ENCODE measurements around the gene CEP41. TPM values are rescaled to one million over a fixed set of nuclear protein-coding genes. Genes with fewer than 3 reads are reported as not detected.

Gene CEP41
- total RNA-seq, 4 donors from 2014 or later = 1.9 to 6.8 (median 3.2) TPM

DNA sequence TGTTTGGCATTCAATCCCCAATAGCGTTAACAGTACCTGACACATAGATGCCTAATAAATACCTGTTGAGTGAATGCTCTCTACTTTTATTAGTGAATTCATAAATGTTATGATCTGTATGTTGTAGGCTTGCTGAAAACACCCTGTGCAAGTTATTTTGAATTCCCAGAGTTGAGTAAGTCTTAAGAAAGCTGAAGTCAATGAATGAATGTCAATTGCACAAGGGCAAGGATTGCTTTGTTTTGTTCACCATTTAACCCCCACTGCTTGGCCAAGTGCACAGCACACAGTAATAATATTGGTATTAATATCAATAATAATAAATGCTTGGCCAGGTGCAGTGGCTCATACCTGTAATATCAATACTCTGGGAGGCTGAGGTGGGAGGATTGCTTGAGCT is 50.3 kb downstream of the CEP41 start:
- no peaks in the 10 kb centered on the region for H3K27me3 ChIP-seq
- TF ChIP-seq POLR2A (IDR thresholded peaks at IDR 0.05) = no peak
- TF ChIP-seq, protein P1, sequence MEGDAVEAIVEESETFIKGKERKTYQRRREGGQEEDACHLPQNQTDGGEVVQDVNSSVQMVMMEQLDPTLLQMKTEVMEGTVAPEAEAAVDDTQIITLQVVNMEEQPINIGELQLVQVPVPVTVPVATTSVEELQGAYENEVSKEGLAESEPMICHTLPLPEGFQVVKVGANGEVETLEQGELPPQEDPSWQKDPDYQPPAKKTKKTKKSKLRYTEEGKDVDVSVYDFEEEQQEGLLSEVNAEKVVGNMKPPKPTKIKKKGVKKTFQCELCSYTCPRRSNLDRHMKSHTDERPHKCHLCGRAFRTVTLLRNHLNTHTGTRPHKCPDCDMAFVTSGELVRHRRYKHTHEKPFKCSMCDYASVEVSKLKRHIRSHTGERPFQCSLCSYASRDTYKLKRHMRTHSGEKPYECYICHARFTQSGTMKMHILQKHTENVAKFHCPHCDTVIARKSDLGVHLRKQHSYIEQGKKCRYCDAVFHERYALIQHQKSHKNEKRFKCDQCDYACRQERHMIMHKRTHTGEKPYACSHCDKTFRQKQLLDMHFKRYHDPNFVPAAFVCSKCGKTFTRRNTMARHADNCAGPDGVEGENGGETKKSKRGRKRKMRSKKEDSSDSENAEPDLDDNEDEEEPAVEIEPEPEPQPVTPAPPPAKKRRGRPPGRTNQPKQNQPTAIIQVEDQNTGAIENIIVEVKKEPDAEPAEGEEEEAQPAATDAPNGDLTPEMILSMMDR (IDR thresholded peaks at IDR 0.05) = no peak
- H3K4me1 ChIP-seq = no peaks in the 10 kb centered on the region
- intact Hi-C loops (cut with DNase I) = no loop called here
- H3K9me3 ChIP-seq = no peaks in the 10 kb centered on the region
- DNase-seq = no peak
- no peak overlapping the region for H3K27ac ChIP-seq
- WGBS, 2 donors = 89 to 95% methylated on average over 1 of the region's 1 CpG
- H3K36me3 ChIP-seq = no peaks in the 10 kb centered on the region
- no peak overlapping the region for H3K4me3 ChIP-seq

DNA sequence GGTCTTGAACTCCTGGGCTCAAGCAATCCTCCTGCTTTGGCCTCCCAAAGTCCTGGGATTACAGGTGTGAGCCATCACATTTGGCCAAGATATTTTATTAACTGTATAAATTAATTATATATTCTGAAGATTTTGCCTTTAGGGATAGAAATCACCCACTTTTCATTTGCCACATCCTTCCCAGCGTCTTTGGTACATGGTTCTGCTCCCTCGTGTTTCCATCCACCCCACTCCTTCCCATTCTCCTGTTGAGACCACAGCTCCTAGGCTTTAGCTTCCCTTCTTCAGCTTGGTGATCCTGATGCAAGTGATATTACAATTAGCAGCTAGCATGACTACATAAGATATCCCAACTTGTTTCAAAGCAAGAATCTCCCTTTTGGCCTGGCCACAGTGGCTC is 52.1 kb downstream of the CEP41 start:
- H3K9me3 ChIP-seq = no peaks in the 10 kb centered on the region
- no peak overlapping the region for H3K4me3 ChIP-seq
- TF ChIP-seq, protein P1 (IDR thresholded peaks at IDR 0.05) = no peak
- TF ChIP-seq POLR2A (IDR thresholded peaks at IDR 0.05) = no peak
- no peaks in the 10 kb centered on the region for H3K36me3 ChIP-seq
- no peak overlapping the region for H3K27ac ChIP-seq
- WGBS, 2 donors = 69 to 94% methylated on average over 2 of the region's 2 CpGs
- DNase-seq = no peak
- intact Hi-C loops (cut with DNase I) = no loop called here
- H3K27me3 ChIP-seq = no peaks in the 10 kb centered on the region
- H3K4me1 ChIP-seq = no peaks in the 10 kb centered on the region

DNA sequence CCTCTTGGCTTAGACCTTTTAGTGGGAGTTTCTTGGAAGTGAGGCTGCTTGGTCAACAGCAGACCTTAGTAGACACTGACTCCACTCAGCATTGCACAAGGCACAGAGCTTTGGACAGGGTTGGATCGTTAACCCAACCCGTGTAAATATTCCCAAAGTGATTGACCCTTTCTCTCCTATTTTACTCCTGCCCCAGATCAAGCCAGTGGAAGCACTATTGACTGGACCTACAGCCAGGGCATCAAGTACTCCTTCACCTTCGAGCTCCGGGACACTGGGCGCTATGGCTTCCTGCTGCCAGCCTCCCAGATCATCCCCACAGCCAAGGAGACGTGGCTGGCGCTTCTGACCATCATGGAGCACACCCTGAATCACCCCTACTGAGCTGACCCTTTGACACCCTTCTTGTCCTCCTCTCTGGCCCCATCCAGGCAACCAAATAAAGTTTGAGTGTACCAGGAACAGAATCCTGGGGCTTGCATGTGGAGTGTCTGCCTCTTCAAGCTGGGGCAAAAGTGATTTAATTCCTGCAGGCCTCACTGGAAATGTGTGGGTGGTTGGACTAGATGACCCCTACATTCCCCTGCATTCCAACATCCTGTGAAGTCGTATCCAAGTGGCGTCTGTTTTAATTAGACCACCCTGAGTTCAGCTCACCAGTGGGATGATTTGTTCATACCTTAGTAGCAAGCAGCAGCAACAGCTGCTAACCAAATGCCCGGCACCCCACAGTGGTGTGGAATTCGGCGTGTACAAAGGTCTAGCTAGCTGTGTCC is 53.0 kb downstream of the CEP41 start:
- Histone ChIP-seq H3K36me3 (no peaks in the 10 kb centered on the region), H3K27me3 (no peaks in the 10 kb centered on the region), H3K4me3 (no peak overlapping the region), H3K27ac (no peak overlapping the region), H3K4me1 (no peaks in the 10 kb centered on the region), H3K9me3 (no peaks in the 10 kb centered on the region)
- no peak for DNase-seq
- intact Hi-C loops (cut with DNase I) = no loop called here
- WGBS, 2 donors = 90 to 91% methylated on average over 9 of the region's 12 CpGs
- TF ChIP-seq POLR2A (IDR thresholded peaks at IDR 0.05) = no peak
- TF ChIP-seq, protein P1 (IDR thresholded peaks at IDR 0.05) = no peak

DNA sequence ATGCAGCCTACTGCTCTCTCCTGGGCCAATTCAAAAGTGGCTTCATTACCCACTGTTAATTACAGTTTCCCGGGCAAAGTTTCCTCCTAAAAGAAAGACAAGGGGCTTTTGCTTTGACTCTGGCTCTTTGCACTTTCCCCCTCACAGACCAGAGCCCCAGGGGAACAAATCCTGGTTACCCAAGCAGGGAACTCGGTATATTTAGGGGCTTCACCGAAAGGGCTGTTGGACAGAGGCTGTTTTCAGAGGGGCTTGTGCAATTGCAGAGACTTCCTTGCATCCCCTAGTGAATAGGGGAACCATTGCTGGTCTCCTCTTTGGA is 53.5 kb downstream of the CEP41 start:
- DNase-seq = no peak
- intact Hi-C loops (cut with DNase I) = no loop called here
- Histone ChIP-seq H3K36me3 (no peaks in the 10 kb centered on the region), H3K27ac (no peak overlapping the region), H3K9me3 (no peaks in the 10 kb centered on the region), H3K4me1 (no peaks in the 10 kb centered on the region), H3K27me3 (no peaks in the 10 kb centered on the region), H3K4me3 (no peak overlapping the region)
- TF ChIP-seq, protein P1 (IDR thresholded peaks at IDR 0.05) = no peak
- no peak for TF ChIP-seq POLR2A (IDR thresholded peaks at IDR 0.05)
- 90 to 100% methylated on average over 1 to 3 of the region's 3 CpGs for WGBS, 2 donors

DNA sequence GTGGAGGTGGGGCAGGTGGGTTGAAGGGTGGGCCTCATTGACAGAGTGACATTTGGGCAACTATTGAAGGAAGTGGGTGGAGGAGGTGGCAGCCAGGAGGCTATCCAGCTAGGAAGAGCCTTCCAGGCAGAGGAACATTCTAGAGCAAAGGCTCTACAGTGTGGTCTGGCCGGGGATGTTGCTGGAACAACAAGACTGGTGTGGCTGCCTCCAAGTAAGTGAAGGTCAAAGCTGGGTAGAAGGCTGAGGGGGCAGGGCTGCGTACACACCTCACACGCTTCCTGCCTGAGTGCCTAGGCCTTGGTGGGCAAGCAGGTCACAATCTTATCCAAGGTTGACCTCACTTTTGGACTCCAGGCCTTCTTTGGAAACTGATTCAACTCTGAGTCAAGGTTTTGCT is 53.9 kb downstream of the CEP41 start:
- Histone ChIP-seq H3K27ac (no peak overlapping the region), H3K27me3 (no peaks in the 10 kb centered on the region), H3K36me3 (no peaks in the 10 kb centered on the region), H3K9me3 (no peaks in the 10 kb centered on the region), H3K4me1 (no peaks in the 10 kb centered on the region), H3K4me3 (no peak overlapping the region)
- DNase-seq = no peak
- WGBS, 2 donors = 91 to 96% methylated on average over 2 to 3 of the region's 3 CpGs
- no peak for TF ChIP-seq POLR2A (IDR thresholded peaks at IDR 0.05)
- TF ChIP-seq, protein P1 (IDR thresholded peaks at IDR 0.05) = no peak
- intact Hi-C loops (cut with DNase I) = no loop called here
